GM18861 (cell line): ENCODE data around the gene PMEPA1.
"Not testable (repeated sequence)": the region's sequence is repeated elsewhere in the genome, so short reads cannot be mapped to it uniquely, and the experiment has no call there.

Source experiments
- ATAC-seq: cut with Tn5 transposase; IDR thresholded peaks from one replicate; pipeline ENCODE4 v1.9.1; 2021; ENCODE audit not compliant: unreplicated experiment

The PMEPA1 gene

DNA sequence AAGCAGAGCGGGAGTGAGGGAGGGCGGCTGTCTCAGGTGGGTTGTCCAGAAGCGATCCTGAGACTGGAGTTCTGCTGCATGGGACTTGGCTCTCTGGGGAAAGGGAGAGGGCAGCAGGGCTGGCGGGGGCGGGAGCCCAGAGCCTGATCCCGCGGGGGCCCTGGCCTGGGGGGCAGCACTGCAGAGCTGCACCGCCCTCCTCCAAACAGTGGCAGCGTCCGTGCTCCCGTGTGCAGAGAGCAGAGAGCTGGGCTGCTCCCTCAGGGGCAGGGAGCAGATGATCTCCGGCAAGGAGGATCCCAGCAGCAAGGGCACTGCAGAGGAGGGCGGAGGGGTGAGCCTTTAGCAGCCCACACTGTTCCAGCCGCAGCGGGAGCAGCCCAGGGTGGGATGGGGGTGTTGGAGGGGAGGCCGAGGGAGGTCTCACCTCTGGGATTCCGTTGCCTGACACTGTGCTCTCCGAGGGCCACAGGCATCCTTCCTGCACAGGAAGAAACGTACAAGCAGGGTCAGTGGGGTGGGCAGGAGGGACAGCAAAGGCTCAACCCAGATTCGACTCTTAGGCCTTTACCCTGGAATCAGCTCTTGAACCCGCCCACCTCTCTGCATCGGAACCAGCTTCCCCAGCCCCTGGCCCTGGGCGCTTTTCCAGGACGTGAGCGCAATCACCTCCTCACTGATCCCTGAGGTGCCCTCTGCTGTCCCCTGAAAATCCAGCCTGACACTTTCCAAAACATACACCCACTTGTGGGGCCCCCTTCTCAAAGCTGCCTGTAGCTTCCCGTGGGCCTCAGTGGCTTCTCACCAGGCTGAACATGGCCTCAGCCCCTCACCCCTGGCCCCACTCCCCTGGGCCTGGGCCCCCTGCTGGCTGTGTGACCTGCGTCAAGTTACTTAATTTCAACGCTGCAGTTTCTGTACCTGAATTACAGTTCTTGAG, 56.9 kb downstream of the PMEPA1 start:
- no peak for ATAC-seq

DNA sequence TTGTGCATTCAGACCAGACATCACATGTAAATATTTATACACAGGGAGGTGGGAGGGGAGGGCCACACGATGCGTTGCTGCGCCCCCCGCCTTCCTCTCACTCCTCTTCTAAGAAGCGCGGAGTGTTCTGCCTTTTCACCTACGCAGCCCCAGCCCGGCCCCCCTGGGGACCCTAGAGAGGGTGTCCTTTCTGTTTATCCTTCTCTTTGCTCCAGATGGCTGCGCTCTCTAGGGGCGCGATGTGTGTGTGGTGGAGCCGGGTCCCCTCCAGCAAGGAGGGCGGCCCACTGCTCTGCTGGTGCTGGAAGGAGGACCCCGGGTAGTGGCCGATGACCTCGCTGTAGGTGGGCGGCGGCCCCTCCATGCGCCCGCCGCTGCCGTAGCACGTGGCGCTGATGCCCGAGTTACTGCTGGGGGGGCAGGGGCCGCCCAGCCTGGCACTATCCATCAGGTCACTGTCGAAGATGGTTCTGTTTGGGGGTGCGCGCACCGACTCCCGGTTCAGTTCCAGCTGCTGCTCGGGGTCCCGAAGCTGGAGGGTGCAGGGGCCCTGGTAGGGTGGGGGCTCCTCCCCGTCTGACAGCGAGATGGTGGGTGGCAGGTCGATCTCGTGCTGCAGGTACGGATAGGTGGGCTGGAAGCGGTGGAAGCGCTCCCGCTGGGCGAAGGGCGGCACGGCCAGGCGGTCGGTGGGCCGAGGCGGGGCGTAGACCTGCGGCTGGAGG, 57.8 kb downstream of the PMEPA1 start:
- ATAC-seq = no peak

GRCh38 chr20:57650756-57651483, 58.9 kb downstream of the PMEPA1 start:
- ATAC-seq = no peak

- no peak for ATAC-seq
These were observed 59.5 kb downstream of the PMEPA1 start for GRCh38 chr20:57650266-57650665.

- ATAC-seq = no peak
These were observed 60.2 kb downstream of the PMEPA1 start for GRCh38 chr20:57649617-57650015.

- ATAC-seq = no peak
These were observed 60.8 kb downstream of the PMEPA1 start for GRCh38 chr20:57648878-57649616.

DNA sequence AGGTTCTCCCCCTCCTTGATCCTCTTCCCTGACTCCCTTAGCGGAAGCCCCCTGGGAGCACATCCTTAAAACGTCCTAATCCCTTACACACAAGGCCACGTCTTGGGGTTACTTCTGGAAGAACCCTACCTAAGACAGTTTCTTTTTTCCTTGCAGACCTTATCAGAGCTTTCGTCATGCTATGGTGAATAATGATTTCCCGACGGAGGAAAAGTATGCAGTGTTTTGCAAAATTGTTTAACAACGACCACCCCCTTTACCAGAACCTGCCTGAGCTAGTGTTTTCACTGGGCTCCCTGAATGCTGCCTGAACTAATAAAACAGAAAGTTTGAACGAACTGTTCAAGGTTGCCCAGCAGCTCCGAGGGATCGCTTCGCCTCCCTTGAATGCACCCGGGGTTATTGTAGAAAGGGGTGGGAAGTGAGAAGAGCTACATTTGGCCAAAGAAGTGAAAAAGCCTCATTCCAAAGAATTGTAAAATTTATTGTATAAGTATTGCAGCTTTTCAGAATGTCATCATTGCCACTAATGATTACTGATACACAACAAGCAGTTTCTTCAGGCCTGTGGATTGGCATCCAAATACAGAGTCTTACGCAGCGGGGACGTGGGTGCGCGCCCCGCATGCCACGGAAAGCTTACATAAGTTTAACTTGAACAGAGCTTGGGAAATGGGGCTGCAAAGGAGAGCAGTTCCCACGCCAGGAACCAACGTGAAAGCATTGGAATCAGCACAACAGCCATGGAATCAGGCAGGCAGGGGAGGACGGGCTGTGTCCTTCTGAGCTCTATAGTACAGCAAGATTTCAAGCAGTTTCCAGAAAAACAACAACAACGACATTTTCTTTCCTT, 61.7 kb downstream of the PMEPA1 start:
- no peak for ATAC-seq

GRCh38 chr20:57647006-57647932, 62.5 kb downstream of the PMEPA1 start:
- ATAC-seq = no peak

DNA sequence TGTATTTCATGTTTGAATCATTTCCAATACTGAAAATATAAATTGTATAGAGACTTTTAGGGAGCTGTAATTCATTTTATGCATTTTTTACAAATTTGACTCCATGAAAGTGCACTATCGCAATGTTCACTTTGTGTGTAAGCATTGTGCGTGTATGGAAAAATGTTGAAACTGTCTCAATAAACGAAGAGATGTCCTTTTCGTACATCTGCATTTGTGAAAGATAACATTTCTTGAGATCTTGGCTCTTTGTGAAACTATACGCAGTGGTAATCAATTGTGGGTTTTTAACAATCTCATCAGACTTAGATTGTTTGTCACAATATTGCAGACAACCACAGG, 70.9 kb downstream of the PMEPA1 start:
- ATAC-seq = no peak

DNA sequence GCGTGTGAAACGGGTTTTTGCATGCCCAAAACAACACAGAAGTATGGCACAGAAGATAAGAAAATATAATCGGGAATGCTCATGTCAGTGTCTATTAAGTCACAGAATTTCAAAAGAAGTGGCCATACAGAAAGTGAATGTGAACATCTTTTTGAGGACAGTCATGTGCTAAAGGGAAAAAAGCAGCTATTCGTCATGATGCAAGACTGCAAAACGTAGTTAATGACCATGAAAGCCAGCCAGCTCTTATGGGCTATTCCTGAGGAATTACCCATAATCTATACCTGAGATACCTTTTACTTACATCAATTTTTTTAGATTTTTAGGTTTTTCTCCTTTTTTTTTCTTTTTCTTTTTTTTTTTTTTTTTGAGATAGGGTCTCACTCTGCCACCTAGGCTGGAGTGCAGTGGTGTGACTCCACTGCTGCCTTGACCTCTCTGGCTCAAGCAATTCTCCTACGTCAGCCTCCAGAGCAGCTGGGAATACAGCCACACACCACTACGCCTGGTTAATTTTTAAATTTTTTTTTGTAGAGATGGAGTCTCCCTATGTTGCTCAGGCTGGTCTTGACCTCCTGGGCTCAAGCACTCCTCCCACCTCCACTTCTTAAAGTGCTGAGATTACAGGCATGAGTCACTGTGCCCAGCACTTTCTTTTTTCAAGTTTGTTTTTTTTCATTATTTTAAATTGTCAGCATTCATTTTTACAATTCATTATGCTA, 71.5 kb downstream of the PMEPA1 start:
- no peak for ATAC-seq

DNA sequence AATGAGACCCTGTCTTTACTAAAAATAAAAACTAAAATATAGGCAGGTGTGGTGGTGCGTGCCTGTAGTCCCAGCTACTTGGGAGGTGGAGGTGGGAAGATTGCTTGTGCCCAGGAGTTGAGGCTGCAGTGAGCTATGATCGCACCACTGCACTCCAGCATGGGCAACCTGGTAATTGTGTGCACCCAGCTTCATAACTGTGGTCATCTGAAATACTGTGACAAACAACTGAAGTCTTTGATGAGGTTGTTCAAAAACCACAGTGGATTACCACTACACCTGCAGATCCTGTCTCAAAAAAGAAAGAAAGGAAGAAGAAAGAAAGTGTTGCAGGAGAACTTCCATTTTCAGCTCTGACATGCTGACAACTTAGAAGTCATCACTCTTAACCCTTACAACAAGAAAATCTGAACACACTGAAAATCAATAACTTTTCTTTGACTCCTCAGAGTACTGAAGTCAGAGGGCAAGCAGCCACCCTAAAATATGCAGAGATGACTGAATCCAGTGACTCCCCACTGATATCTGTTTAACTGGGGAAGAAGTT, 75.8 kb downstream of the PMEPA1 start:
- no peak for ATAC-seq

GRCh38 chr20:57632286-57632685, 77.5 kb downstream of the PMEPA1 start:
- no peak for ATAC-seq

DNA sequence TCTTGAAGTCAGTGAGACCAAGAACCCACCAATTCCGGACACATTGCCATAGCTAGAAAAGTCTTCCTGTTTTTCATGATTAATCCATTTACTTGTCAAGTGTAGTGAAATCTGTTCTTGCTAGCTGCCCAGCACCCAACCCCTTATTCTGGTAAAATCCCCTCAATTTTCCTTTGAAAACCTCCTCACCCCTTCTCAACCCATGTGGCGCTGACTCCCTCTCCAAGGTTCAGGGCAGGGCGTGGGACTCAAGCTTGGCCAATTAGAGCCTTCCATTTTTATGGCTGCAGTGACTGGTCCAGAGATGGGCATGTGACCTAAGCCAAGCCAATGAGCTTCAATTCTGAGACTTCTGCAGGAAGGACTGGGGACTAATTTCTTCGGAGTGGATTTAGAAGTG, 79.8 kb downstream of the PMEPA1 start:
- ATAC-seq = no peak

GRCh38 chr20:57629491-57629901, 80.3 kb downstream of the PMEPA1 start:
- not testable (repeated sequence) for ATAC-seq

DNA sequence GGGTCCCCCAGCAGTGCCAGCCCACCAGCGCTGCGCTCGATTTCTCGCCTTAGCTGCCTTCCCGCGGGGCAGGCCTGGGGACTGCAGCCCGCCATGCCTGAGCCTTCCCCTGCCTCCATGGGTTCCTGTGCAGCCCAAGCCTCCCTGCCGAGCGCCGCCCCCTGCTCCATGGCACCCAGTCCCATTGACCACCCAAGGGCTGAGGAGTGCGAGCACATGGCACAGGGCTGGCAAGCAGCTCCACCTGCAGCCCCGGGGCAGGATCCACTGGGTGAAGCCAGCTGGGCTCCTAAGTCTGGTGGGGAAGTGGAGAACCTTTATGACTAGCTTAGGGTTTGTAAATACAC, 80.9 kb downstream of the PMEPA1 start:
- not testable (repeated sequence) for ATAC-seq

GRCh38 chr20:57628047-57628961, 81.5 kb downstream of the PMEPA1 start:
- ATAC-seq = no peak

DNA sequence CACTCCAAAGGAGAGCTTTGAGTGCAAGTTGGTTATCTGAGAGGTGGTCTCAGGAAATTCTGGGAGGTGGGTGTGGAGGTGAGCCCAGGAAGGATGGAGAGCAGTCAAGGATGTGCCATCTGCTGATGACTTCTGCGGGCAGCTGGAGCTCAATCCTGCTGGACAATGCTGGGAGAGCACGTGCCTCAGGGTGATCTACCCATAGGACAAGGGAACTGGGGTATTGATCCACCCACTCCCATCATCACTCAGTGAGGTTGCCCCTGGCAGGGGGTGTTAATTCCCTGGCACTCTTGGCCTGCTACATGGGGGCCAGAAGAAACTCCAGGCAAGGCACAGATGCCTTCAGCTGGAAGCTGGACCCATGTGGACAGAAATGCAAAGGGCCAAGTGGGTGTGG, 82.5 kb downstream of the PMEPA1 start:
- ATAC-seq = no peak
